SK-N-SH (cell line): ENCODE results near the gene ATN1.

Source experiments
- CHD2 ChIP-seq: fragments of 150-350 bp; IDR thresholded peaks from 2 replicates; pipeline ENCODE4 v1.6.1; 2018; ENCODE audit warnings: low read length; ENCODE audit not compliant: partially characterized antibody
- EP300 ChIP-seq, 2 experiments: IDR thresholded peaks; 2 replicates each; pipeline versions ENCODE4 v1.4.0 to v1.6.1; 2012; ENCODE audit warnings: borderline replicate concordance in 1 of 2, low read depth in 1 of 2, low read length in 1 of 2
- GABPA ChIP-seq: IDR thresholded peaks from 2 replicates; pipeline ENCODE4 v1.4.0; 2012; ENCODE audit warnings: low read depth, mild to moderate bottlenecking
- GATA2 ChIP-seq: sonication (generic); formaldehyde crosslinking; IDR thresholded peaks from 2 replicates; pipeline ENCODE4 v1.5.0; 2020; ENCODE audit warnings: mild to moderate bottlenecking, missing genetic modification reagents
- MEF2A ChIP-seq: IDR thresholded peaks from 2 replicates; pipeline ENCODE4 v1.4.0; 2012; ENCODE audit warnings: low read depth, borderline replicate concordance
- MXI1 ChIP-seq: IDR thresholded peaks from 2 replicates; pipeline ENCODE4 v1.6.1; 2012; ENCODE audit warnings: mild to moderate bottlenecking, low read depth, low read length, improper control_type of control experiment
- RAD21 ChIP-seq: IDR thresholded peaks from 2 replicates; pipeline ENCODE4 v1.6.1; 2012; ENCODE audit warnings: mild to moderate bottlenecking, low read length
- RXRA ChIP-seq: IDR thresholded peaks from 2 replicates; pipeline ENCODE4 v1.4.0; 2012; ENCODE audit warnings: low read depth, mild to moderate bottlenecking, borderline replicate concordance
- TF ChIP-seq, protein P1 (sequence below): fragments of 200-600 bp; sonication (generic); IDR thresholded peaks from 2 replicates; pipeline ENCODE4 v1.6.1; 2017; ENCODE audit warnings: antibody characterized with exemption, mild to moderate bottlenecking, moderate library complexity
- TF ChIP-seq, protein P2 (sequence below): IDR thresholded peaks from 2 replicates; pipeline ENCODE4 v1.4.0; 2012; ENCODE audit warnings: low read depth, borderline replicate concordance
- TF ChIP-seq, protein P3 (sequence below): IDR thresholded peaks from 2 replicates; pipeline ENCODE4 v1.4.0; 2012; ENCODE audit warnings: low read depth

DNA sequence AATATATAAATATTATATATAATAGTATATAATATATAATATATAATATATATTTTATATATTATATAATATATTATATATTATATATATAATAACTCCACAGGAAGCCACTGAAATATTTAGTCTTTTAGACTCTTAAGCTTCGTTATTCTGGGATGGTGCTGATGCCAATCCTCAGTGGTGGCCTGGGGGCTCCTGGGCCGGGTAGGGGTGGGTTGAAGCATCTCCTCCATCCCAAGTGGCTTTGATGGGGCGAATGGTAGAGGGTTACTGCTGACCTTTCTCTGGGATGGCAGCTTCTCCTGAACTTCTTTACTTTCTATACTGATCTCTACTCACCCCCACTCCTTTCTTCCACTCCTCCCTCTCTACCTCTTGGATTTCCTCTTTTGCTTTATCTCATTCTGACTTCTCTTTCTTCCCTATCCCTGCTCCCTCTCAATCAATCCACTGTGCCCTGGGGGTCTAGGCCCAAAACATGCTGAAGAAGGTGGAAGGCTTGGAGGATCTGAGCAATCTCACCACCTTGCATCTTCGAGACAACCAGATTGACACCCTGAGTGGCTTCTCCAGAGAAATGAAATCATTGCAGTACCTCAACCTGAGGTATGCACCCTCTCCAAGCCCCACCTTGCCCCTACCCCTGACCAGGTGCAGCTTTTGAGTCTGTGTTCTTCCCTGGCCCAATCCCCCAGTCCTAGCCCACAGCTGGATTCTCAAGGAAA lies 18.2 kb upstream of the ATN1 start:
- no peak for TF ChIP-seq RXRA
- no peak for TF ChIP-seq EP300 (IDR thresholded peaks at IDR 0.05; ENCODE audit: borderline replicate concordance in 1 of 2, low read depth in 1 of 2, low read length in 1 of 2)
- TF ChIP-seq, protein P1, sequence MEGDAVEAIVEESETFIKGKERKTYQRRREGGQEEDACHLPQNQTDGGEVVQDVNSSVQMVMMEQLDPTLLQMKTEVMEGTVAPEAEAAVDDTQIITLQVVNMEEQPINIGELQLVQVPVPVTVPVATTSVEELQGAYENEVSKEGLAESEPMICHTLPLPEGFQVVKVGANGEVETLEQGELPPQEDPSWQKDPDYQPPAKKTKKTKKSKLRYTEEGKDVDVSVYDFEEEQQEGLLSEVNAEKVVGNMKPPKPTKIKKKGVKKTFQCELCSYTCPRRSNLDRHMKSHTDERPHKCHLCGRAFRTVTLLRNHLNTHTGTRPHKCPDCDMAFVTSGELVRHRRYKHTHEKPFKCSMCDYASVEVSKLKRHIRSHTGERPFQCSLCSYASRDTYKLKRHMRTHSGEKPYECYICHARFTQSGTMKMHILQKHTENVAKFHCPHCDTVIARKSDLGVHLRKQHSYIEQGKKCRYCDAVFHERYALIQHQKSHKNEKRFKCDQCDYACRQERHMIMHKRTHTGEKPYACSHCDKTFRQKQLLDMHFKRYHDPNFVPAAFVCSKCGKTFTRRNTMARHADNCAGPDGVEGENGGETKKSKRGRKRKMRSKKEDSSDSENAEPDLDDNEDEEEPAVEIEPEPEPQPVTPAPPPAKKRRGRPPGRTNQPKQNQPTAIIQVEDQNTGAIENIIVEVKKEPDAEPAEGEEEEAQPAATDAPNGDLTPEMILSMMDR, result no peak
- TF ChIP-seq, protein P2, sequence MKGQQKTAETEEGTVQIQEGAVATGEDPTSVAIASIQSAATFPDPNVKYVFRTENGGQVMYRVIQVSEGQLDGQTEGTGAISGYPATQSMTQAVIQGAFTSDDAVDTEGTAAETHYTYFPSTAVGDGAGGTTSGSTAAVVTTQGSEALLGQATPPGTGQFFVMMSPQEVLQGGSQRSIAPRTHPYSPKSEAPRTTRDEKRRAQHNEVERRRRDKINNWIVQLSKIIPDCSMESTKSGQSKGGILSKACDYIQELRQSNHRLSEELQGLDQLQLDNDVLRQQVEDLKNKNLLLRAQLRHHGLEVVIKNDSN, result no peak
- no peak for TF ChIP-seq MXI1
- no peak for TF ChIP-seq RAD21
- no peak for TF ChIP-seq CHD2
- TF ChIP-seq GATA2 (CRISPR knock-in tag), result no peak
- no peak for TF ChIP-seq MEF2A
- TF ChIP-seq GABPA, result no peak
- TF ChIP-seq, protein P3, sequence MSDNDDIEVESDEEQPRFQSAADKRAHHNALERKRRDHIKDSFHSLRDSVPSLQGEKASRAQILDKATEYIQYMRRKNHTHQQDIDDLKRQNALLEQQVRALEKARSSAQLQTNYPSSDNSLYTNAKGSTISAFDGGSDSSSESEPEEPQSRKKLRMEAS, result no peak
